SU-DHL-6 (cell line): ENCODE results near the gene GMDS.

Source experiments
- H2AFZ ChIP-seq: fragments of 200-600 bp; sonication (generic); 2 replicates; pipeline ENCODE4 v1.6.1; 2014; ENCODE audit warnings: low read depth, mild to moderate bottlenecking, moderate library complexity, mixed read lengths, antibody characterized with exemption, low read length; ENCODE audit not compliant: severe bottlenecking
- H3F3A ChIP-seq: fragments of 200-600 bp; shearing (Covaris generic); 2 replicates; pipeline ENCODE4 v1.6.0; 2016; ENCODE audit warnings: antibody characterized with exemption, mild to moderate bottlenecking; ENCODE audit not compliant: insufficient read depth
- H3K27ac ChIP-seq: fragments of 200-600 bp; sonication (generic); 2 replicates; pipeline ENCODE4 v1.5.1; 2016; ENCODE audit warnings: low read depth, mild to moderate bottlenecking, low read length, moderate library complexity, mixed read lengths
- H3K27me3 ChIP-seq: fragments of 200-600 bp; sonication (generic), shearing (Covaris generic); 2 replicates; pipeline ENCODE4 v1.6.0; 2014; ENCODE audit warnings: mild to moderate bottlenecking, low read length
- H3K36me3 ChIP-seq: fragments of 200-600 bp; sonication (generic); 2 replicates; pipeline ENCODE4 v1.6.1; 2014; ENCODE audit warnings: mild to moderate bottlenecking, low read length, mixed read lengths
- H3K4me2 ChIP-seq: fragments of 300-600, 200-600 bp; shearing (Covaris generic), sonication (generic); 2 replicates; pipeline ENCODE4 v1.6.0; 2014; ENCODE audit warnings: low read length, low read depth, mild to moderate bottlenecking; ENCODE audit not compliant: poor library complexity, severe bottlenecking
- H3K4me3 ChIP-seq: fragments of 200-600 bp; sonication (generic); 2 replicates; pipeline ENCODE4 v1.5.1; 2014; ENCODE audit warnings: antibody characterized with exemption, low read length, mild to moderate bottlenecking, mixed read lengths; ENCODE audit not compliant: insufficient read depth, poor library complexity, severe bottlenecking
- H3K79me2 ChIP-seq: fragments of 200-600 bp; sonication (generic); 2 replicates; pipeline ENCODE4 v1.6.1; 2014; ENCODE audit warnings: mild to moderate bottlenecking, low read length, moderate library complexity; ENCODE audit not compliant: insufficient read depth
- H3K9ac ChIP-seq: fragments of 200-600 bp; sonication (generic); 2 replicates; pipeline ENCODE4 v1.7.0; 2014; ENCODE audit warnings: mild to moderate bottlenecking, low read length
- H3K9me2 ChIP-seq: fragments of 200-600 bp; sonication (generic); replicated peaks from 2 replicates; pipeline ENCODE4 v1.6.1; 2014; ENCODE audit warnings: low read length; ENCODE audit not compliant: insufficient read depth
- H3K9me3 ChIP-seq: fragments of 200-600 bp; sonication (generic); 2 replicates; pipeline ENCODE4 v1.6.1; 2014; ENCODE audit warnings: low read length, mixed read lengths; ENCODE audit not compliant: insufficient read depth
- H4K20me1 ChIP-seq: fragments of 200-600 bp; sonication (generic); 2 replicates; pipeline ENCODE4 v1.6.1; 2014; ENCODE audit warnings: low read depth, mild to moderate bottlenecking, antibody characterized with exemption, low read length, moderate library complexity, mixed read lengths
- CTCF ChIP-seq: fragments of 200-600 bp; sonication (generic); IDR thresholded peaks from one replicate; pipeline ENCODE4 v1.5.1; 2017; ENCODE audit warnings: antibody characterized with exemption, mild to moderate bottlenecking, low read length, moderate library complexity; ENCODE audit not compliant: insufficient read depth, poor library complexity, severe bottlenecking
- EZH2phosphoT487 ChIP-seq: fragments of 200-600 bp; sonication (generic), shearing (Covaris generic); conservative IDR thresholded peaks from 2 replicates; pipeline ENCODE4 v1.6.1; 2018; ENCODE audit warnings: mild to moderate bottlenecking, antibody characterized with exemption, low read length, moderate library complexity, mixed read lengths

The GMDS gene

DNA sequence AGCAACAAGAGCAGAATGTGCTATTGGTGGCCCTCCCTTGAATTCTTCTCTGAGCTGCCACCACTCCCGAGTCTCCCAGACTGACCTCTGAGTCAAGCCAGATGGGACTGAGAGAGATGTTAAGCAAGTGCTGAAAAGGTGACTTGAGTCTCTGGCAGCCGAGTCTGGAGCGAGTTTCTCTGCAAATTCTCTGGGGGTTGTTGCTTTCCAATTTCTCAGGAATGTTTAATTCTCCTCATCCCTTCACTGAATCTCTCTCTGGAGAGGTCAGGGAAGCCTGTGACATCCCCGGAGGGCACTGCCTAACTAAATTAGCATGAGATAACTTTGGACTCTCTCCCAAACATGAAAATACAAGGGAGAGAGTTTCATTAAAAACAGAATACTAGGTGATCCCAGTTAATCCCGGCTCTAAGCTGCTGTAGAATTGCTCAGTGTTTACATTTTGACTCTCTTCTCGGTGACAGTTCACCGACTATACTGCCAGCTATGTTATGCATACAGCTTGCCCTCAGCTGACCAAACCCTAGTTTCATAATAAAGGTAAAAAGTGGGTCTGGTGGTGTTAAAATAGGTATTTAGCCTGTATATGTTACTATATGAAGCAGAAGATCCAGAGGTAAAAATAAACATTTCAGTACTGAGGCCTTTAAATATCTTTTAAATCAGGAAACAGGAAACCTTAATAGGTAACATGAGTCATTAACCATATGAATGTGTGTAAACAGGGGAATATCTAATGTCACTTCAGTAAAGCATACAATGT is 477.7 kb downstream of the GMDS start:
- no peaks in the 10 kb centered on the region for H3K36me3 ChIP-seq
- TF ChIP-seq EZH2phosphoT487 = no peak
- TF ChIP-seq CTCF = no peak
- no peaks in the 10 kb centered on the region for H3K79me2 ChIP-seq
- no peak overlapping the region for H3K27ac ChIP-seq
- H3K9ac ChIP-seq = no peak overlapping the region
- H3K4me2 ChIP-seq = no peak overlapping the region
- H3K9me2 ChIP-seq = no peaks in the 10 kb centered on the region
- H4K20me1 ChIP-seq = no peaks in the 10 kb centered on the region
- no peak overlapping the region for H2AFZ ChIP-seq
- H3K27me3 ChIP-seq = no peaks in the 10 kb centered on the region
- H3K9me3 ChIP-seq = no peaks in the 10 kb centered on the region
- H3K4me3 ChIP-seq = no peak overlapping the region
- H3F3A ChIP-seq = no peaks in the 10 kb centered on the region

DNA sequence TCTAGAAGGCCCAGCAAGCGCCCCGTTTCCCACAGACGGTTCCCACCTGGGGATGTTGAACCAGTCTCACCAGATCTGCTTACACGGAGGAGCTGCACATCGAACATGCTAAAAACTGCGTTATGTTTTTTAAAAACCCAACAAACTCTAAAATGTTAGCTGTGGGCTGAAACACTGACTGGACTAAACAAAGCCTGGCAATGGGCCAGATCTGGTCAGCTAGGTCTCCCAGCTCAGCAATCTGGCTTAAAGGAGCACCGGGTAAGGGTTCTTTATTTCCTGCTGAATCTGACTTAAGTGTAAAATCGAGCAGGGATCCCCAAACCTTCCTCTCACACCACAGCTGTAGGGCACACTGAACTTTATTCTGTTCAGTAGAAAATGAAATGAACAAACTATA is 478.8 kb downstream of the GMDS start:
- Histone ChIP-seq H4K20me1 (no peaks in the 10 kb centered on the region), H3K79me2 (no peaks in the 10 kb centered on the region), H3K36me3 (no peaks in the 10 kb centered on the region), H3K27me3 (no peaks in the 10 kb centered on the region), H3K4me3 (no peak overlapping the region), H3K9ac (no peak overlapping the region), H3K27ac (no peak overlapping the region), H2AFZ (no peak overlapping the region), H3K9me2 (no peaks in the 10 kb centered on the region), H3K4me2 (no peak overlapping the region), H3K9me3 (no peaks in the 10 kb centered on the region), H3F3A (no peaks in the 10 kb centered on the region)
- no peak for TF ChIP-seq EZH2phosphoT487
- TF ChIP-seq CTCF = no peak

- Histone ChIP-seq H3K9me3 (no peaks in the 10 kb centered on the region), H3K9me2 (no peaks in the 10 kb centered on the region), H4K20me1 (no peaks in the 10 kb centered on the region), H3K4me2 (no peak overlapping the region), H3K79me2 (no peaks in the 10 kb centered on the region), H3K4me3 (no peak overlapping the region), H3K27ac (no peak overlapping the region), H3K9ac (no peak overlapping the region), H2AFZ (no peak overlapping the region), H3F3A (no peaks in the 10 kb centered on the region), H3K36me3 (no peaks in the 10 kb centered on the region), H3K27me3 (no peaks in the 10 kb centered on the region)
- TF ChIP-seq EZH2phosphoT487 (no peak), CTCF (no peak)
Observed at GRCh38 chr6:1765160-1765903, 480.1 kb downstream of the GMDS start.
